NCI-H128 (cell line): Measurements from ENCODE around the gene DNER.
"Not testable (repeated sequence)": the region's sequence is repeated elsewhere in the genome, so short reads cannot be mapped to it uniquely, and the experiment has no call there.

ENCODE experiments used
- DNase-seq: peaks from one replicate; lab custom pipeline; 2025; ENCODE audit not compliant: unreplicated experiment; lab: John Stamatoyannopoulos, UW

DNER gene

GRCh38 chr2:229408356-229408755, 306.0 kb downstream of the DNER start:
- no peak for DNase-seq

- no peak for DNase-seq
Measured at GRCh38 chr2:229407170-229407569, 307.2 kb downstream of the DNER start.

GRCh38 chr2:229405796-229406195, 308.6 kb downstream of the DNER start:
- DNase-seq = no peak

- DNase-seq = no peak
Measured at GRCh38 chr2:229403296-229403695, 311.1 kb downstream of the DNER start.

- DNase-seq = no peak
Measured at GRCh38 chr2:229401171-229401865, 313.0 kb downstream of the DNER start.

GRCh38 chr2:229393926-229394325, 320.4 kb downstream of the DNER start:
- DNase-seq = no peak

GRCh38 chr2:229392196-229392595, 322.2 kb downstream of the DNER start:
- no peak for DNase-seq

- no peak for DNase-seq
Measured at GRCh38 chr2:229388731-229389130, 325.6 kb downstream of the DNER start.

- no peak for DNase-seq
Measured at GRCh38 chr2:229387866-229388265, 326.5 kb downstream of the DNER start.

- no peak for DNase-seq
Measured at GRCh38 chr2:229380101-229380625, 334.2 kb downstream of the DNER start.

GRCh38 chr2:229378386-229378785, 336.0 kb downstream of the DNER start:
- no peak for DNase-seq

GRCh38 chr2:229376866-229377265, 337.5 kb downstream of the DNER start:
- DNase-seq = no peak

- DNase-seq = no peak
Measured at GRCh38 chr2:229375251-229375650, 339.1 kb downstream of the DNER start.

GRCh38 chr2:229373311-229373710, 341.0 kb downstream of the DNER start:
- not testable (repeated sequence) for DNase-seq

GRCh38 chr2:229372207-229372606, 342.1 kb downstream of the DNER start:
- no peak for DNase-seq

- no peak for DNase-seq
Measured at GRCh38 chr2:229371086-229371485, 343.3 kb downstream of the DNER start.

GRCh38 chr2:229370509-229370908, 343.8 kb downstream of the DNER start:
- no peak for DNase-seq

GRCh38 chr2:229363185-229363814, 351.1 kb downstream of the DNER start:
- DNase-seq = no peak

GRCh38 chr2:229350883-229351282, 363.5 kb downstream of the DNER start:
- DNase-seq = no peak

GRCh38 chr2:229350117-229350805, 364.1 kb downstream of the DNER start:
- no peak for DNase-seq

GRCh38 chr2:229348128-229348527, 366.2 kb downstream of the DNER start:
- no peak for DNase-seq
